Vagina (tissue), 2 donors: ENCODE results near the gene ARAP3. TPM values are rescaled to one million over a fixed set of nuclear protein-coding genes. Genes with fewer than 3 reads are reported as not detected.
A peak's percentile ranks its signal among the peaks of the same experiment; 100 is the strongest.

Source experiments
- DNase-seq, 2 donors: peaks; one replicate each; pipeline ENCODE4 v3.0.0-alpha.2; 2017; ENCODE audit errors: extremely low spot score in 2 of 2
- H3K27ac ChIP-seq: fragments of 200-600 bp; sonication (generic); one replicate; pipeline ENCODE4 v1.5.1; 2019
- H3K27me3 ChIP-seq: fragments of 200-600 bp; sonication (generic); one replicate; pipeline ENCODE4 v1.5.1; 2019
- H3K36me3 ChIP-seq, 2 donors: fragments of 200-600 bp; sonication (generic); one replicate each; pipeline ENCODE4 v1.5.1; 2017 to 2019
- H3K4me1 ChIP-seq: fragments of 200-600 bp; sonication (generic); one replicate; pipeline ENCODE4 v1.5.1; 2019
- H3K4me3 ChIP-seq, 2 donors: fragments of 200-600 bp; sonication (generic); 1 replicate in 1 of 2; 2 replicates in 1 of 2; pipeline ENCODE4 v1.5.1; 2016 to 2019
- H3K9me3 ChIP-seq: fragments of 200-600 bp; sonication (generic); one replicate; pipeline ENCODE4 v1.5.1; 2019
- POLR2A ChIP-seq, 2 donors: fragments of 450-650 bp; IDR thresholded peaks; one replicate each; pipeline ENCODE4 v1.6.1; 2017; ENCODE audit warnings: antibody characterized with exemption in 2 of 2, mild to moderate bottlenecking in 2 of 2, moderate library complexity in 2 of 2
- POLR2AphosphoS5 ChIP-seq, 2 donors: sonication (generic); formaldehyde crosslinking; IDR thresholded peaks; one replicate each; pipeline ENCODE4 v1.9.0; 2017; ENCODE audit warnings: antibody characterized with exemption in 2 of 2, mild to moderate bottlenecking in 2 of 2, low read depth in 1 of 2; ENCODE audit not compliant: insufficient read depth in 1 of 2
- intact Hi-C: fragments of 100-400 bp; cut with DNase I; formaldehyde crosslinking; loops from one replicate; pipeline ENCODE4 v1.15.1; 2023
- total RNA-seq: library from RNA; depleted of rRNA; stranded (reverse); fragments of >200 nt; gene quantifications from one replicate; pipeline ENCODE4 v1.2.3, GENCODE V29; 2016
- TF ChIP-seq, protein P1 (sequence below), 3 experiments: fragments of 450-650 bp in 2 of 3; fragments of 200-600 bp in 1 of 3; sonication (generic) in 1 of 3; IDR thresholded peaks; one replicate each; pipeline ENCODE4 v1.5.1; 2017 to 2019; ENCODE audit warnings: antibody characterized with exemption in 3 of 3, mild to moderate bottlenecking in 2 of 3, moderate library complexity in 2 of 3

ARAP3 gene
- total RNA-seq, 1 donor from 2014 or later: 13.3 TPM

DNA sequence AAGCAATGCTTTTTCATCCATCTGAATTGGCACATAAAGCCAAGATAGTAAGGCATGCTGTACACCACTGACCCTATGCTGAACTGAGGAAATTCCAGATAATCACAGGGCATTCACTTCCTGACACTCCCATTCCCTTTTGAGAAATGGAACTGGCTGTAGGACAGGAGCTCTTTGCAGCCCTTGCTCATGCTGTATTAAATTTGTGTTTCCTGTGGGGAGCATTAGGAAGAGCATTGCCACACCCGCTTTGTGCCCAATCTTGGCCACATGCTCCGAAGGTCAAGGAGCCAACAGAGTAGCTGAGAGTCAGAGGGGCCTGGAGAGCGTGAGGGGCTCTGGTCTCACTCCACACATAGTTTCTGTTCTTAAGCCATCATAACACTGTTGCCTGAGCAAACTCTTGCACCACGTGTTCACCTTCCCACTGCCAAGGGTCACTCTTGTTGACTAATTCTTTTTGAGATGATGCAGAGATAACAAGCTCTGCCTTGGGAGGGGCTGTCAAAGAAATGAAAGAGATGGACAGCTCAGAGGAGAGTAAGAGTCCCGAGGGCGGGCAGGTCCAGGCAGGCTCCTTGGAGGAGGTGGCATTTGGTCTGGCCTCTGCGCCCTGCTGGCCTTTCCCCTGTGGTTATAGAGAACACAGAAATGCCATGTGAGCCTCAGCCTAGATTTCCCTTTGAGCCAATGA, 31.7 kb upstream of the ARAP3 start:
- no peak for TF ChIP-seq POLR2A (IDR thresholded peaks at IDR 0.05)
- TF ChIP-seq POLR2AphosphoS5 (IDR thresholded peaks at IDR 0.05; ENCODE audit: insufficient read depth in 1 of 2, low read depth in 1 of 2): peak in 1 of 2 donors; percentile 39
- TF ChIP-seq, protein P1, sequence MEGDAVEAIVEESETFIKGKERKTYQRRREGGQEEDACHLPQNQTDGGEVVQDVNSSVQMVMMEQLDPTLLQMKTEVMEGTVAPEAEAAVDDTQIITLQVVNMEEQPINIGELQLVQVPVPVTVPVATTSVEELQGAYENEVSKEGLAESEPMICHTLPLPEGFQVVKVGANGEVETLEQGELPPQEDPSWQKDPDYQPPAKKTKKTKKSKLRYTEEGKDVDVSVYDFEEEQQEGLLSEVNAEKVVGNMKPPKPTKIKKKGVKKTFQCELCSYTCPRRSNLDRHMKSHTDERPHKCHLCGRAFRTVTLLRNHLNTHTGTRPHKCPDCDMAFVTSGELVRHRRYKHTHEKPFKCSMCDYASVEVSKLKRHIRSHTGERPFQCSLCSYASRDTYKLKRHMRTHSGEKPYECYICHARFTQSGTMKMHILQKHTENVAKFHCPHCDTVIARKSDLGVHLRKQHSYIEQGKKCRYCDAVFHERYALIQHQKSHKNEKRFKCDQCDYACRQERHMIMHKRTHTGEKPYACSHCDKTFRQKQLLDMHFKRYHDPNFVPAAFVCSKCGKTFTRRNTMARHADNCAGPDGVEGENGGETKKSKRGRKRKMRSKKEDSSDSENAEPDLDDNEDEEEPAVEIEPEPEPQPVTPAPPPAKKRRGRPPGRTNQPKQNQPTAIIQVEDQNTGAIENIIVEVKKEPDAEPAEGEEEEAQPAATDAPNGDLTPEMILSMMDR (IDR thresholded peaks at IDR 0.05): no peak
- no peak overlapping the region for H3K4me3 ChIP-seq
- DNase-seq: no peak
- no peak overlapping the region for H3K27ac ChIP-seq
- H3K9me3 ChIP-seq: no peaks in the 10 kb centered on the region
- no peaks in the 10 kb centered on the region for H3K4me1 ChIP-seq
- H3K36me3 ChIP-seq: no peaks in the 10 kb centered on the region
- no peaks in the 10 kb centered on the region for H3K27me3 ChIP-seq
- intact Hi-C loops: no loop called here

DNA sequence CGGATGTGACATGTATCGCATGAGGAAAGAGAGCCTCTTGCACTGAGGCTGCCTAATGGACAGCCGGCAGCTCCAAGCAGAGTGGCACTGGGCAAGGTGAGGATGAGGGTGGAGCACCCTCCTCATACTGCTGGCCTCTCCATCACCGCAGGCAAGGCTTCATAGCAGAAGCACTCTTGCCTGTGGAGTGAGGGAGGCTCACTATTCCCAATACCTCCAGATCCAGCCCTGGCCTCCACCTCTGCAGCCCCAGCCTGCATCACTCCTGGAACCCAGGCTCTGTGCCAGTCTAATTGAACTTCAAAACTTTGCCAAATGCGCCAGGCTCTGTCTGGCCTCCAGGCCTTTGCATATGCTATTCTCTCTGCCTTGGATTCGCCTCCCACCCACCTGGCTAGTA, 29.7 kb upstream of the ARAP3 start:
- Histone ChIP-seq H3K9me3 (no peaks in the 10 kb centered on the region), H3K4me1 (no peaks in the 10 kb centered on the region), H3K4me3 (no peak overlapping the region), H3K27ac (no peak overlapping the region), H3K27me3 (no peaks in the 10 kb centered on the region), H3K36me3 (no peaks in the 10 kb centered on the region)
- DNase-seq: no peak
- intact Hi-C loops: no loop called here
- TF ChIP-seq POLR2A (IDR thresholded peaks at IDR 0.05): no peak
- TF ChIP-seq POLR2AphosphoS5 (IDR thresholded peaks at IDR 0.05; ENCODE audit: insufficient read depth in 1 of 2, low read depth in 1 of 2): no peak
- TF ChIP-seq, protein P1 (IDR thresholded peaks at IDR 0.05): no peak

DNA sequence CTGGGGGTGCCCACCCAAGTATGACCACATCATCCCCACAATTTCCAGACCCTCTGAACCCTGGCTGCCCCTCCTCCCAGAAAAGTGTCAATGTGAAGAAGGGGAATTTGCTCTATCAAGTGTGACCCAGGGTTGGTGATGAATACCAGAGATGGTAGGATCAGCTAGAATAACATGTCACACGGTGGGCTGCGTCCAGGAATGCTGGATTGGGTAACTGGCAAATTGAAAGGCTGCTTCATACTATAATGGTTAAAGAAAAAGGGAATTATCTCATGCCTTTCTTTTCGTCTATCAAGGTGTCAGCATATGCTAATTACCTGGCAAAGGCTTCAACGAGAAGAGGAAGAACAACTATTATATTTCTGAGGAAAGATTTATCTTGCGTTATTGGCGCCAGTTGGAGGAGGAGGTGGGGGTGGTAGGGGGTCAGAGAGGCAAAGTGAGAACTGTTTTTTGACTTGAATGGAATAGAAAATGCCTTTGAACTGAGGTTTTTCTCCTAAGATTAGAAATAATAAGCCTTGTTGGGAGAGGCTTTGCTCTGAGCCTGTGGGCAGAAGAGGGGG, 27.8 kb upstream of the ARAP3 start:
- intact Hi-C loops: no loop called here
- Histone ChIP-seq H3K4me1 (no peaks in the 10 kb centered on the region), H3K27ac (no peak overlapping the region), H3K27me3 (no peaks in the 10 kb centered on the region), H3K9me3 (no peaks in the 10 kb centered on the region), H3K36me3 (no peaks in the 10 kb centered on the region), H3K4me3 (no peak overlapping the region)
- DNase-seq: no peak
- TF ChIP-seq POLR2A (IDR thresholded peaks at IDR 0.05) (no peak), POLR2AphosphoS5 (IDR thresholded peaks at IDR 0.05; ENCODE audit: insufficient read depth in 1 of 2, low read depth in 1 of 2) (no peak)
- TF ChIP-seq, protein P1 (IDR thresholded peaks at IDR 0.05): no peak

DNA sequence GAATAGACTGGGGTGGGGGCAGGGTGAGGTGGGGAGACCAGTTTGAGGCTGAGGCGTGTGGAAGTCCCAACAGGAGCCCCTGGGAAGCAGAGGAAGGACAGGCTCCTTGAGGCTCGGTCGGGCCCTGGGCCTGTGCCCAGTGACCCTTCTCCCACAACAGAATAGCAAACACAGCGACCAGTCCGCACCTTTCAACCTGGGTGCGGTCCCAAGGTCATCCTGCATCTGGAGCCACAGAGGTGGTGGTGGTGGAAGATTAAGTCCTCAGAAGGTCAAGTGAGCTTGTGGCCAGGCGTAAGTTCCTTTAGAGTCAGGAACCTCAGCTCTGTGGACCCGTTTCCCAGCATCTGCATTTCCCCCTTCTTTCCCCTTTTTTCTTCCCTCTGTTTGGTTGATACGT, 26.0 kb upstream of the ARAP3 start:
- no peak for TF ChIP-seq POLR2A (IDR thresholded peaks at IDR 0.05)
- TF ChIP-seq, protein P1 (IDR thresholded peaks at IDR 0.05): no peak
- peaks cover 4% of the 10 kb centered on the region for H3K4me1 ChIP-seq
- H3K27me3 ChIP-seq: no peaks in the 10 kb centered on the region
- no peaks in the 10 kb centered on the region for H3K9me3 ChIP-seq
- no peak overlapping the region for H3K27ac ChIP-seq
- DNase-seq: no peak
- no peak overlapping the region for H3K4me3 ChIP-seq
- intact Hi-C loops: no loop called here
- H3K36me3 ChIP-seq: no peaks in the 10 kb centered on the region

DNA sequence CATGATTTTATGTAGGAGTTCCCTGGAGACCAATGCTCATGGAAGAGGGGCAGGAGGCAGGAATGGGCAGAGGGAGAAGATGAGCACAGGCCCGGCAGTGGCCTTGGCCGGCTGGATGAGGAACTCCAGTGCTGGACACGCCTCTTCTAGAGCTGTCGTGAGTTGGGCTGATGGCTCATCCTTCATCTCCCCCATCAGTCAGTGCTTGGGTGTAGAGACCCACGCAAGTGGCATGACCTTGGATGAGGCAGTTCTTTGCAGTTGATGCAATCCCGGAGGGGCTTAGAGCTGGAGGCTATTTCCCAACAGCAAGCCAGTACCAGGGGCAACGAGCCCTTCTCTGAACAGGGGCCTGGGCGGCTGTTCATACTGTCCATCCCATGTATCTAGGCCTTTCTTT, 25.5 kb upstream of the ARAP3 start:
- Histone ChIP-seq H3K4me1 (peaks cover 9% of the 10 kb centered on the region), H3K4me3 (no peak overlapping the region), H3K36me3 (no peaks in the 10 kb centered on the region), H3K9me3 (no peaks in the 10 kb centered on the region), H3K27ac (no peak overlapping the region), H3K27me3 (no peaks in the 10 kb centered on the region)
- TF ChIP-seq POLR2A (IDR thresholded peaks at IDR 0.05) (no peak), POLR2AphosphoS5 (IDR thresholded peaks at IDR 0.05; ENCODE audit: insufficient read depth in 1 of 2, low read depth in 1 of 2) (no peak)
- TF ChIP-seq, protein P1 (IDR thresholded peaks at IDR 0.05): no peak
- DNase-seq: no peak
- intact Hi-C loops: no loop called here
